Measurements from ENCODE around the gene IGFBP7. TPM values are rescaled to one million over a fixed set of nuclear protein-coding genes. Genes with fewer than 3 reads are reported as not detected.

The IGFBP7 gene
- total RNA-seq, 2 donors from 2014 or later, result 1.1 TPM; not detected in 1

GRCh38 chr4:57013543-57014120 is 96.6 kb downstream of the IGFBP7 start:
- H3K36me3 Mint-ChIP-seq (ENCODE audit: low read depth), result peaks cover 67% of the 10 kb centered on the region
- no peak for DNase-seq
- Histone ChIP-seq H3K4me1 (ENCODE audit: control insufficient read depth, insufficient read depth, low read length) (no peaks in the 10 kb centered on the region), H3K9me3 (ENCODE audit: control insufficient read depth, low read length) (no peaks in the 10 kb centered on the region), H3K9ac (ENCODE audit: extremely low read depth, low read length, poor library complexity, severe bottlenecking) (no peak overlapping the region), H3K4me3 (ENCODE audit: low read length) (no peak overlapping the region), H3K36me3 (ENCODE audit: control insufficient read depth, insufficient read depth, low read length) (peaks cover 79% of the 10 kb centered on the region), H3K27ac (ENCODE audit: low read depth, low read length) (no peak overlapping the region), H3K27me3 (ENCODE audit: control insufficient read depth, insufficient read depth, low read length, poor library complexity, severe bottlenecking) (no peaks in the 10 kb centered on the region)
- H3K4me1 Mint-ChIP-seq, result no peaks in the 10 kb centered on the region
- no peak for TF ChIP-seq CTCF (conservative IDR thresholded peaks at IDR 0.05)
- no peak overlapping the region for H3K27ac Mint-ChIP-seq
- H3K27me3 Mint-ChIP-seq (ENCODE audit: insufficient read depth), result no peaks in the 10 kb centered on the region
- no peak overlapping the region for H3K4me3 Mint-ChIP-seq
- WGBS, 2 experiments (ENCODE audit: insufficient coverage in 1 of 2, insufficient read length in 1 of 2), result 80 to 91% methylated on average over 1 to 4 of the region's 4 CpGs
- no peaks in the 10 kb centered on the region for H3K9me3 Mint-ChIP-seq

GRCh38 chr4:56999751-57000150 is 110.4 kb downstream of the IGFBP7 start:
- Histone ChIP-seq H3K9me3 (ENCODE audit: control insufficient read depth, low read length) (no peaks in the 10 kb centered on the region), H3K4me3 (ENCODE audit: low read length) (no peak overlapping the region), H3K4me1 (ENCODE audit: control insufficient read depth, insufficient read depth, low read length) (no peaks in the 10 kb centered on the region), H3K27me3 (ENCODE audit: control insufficient read depth, insufficient read depth, low read length, poor library complexity, severe bottlenecking) (no peaks in the 10 kb centered on the region), H3K27ac (ENCODE audit: low read depth, low read length) (no peak overlapping the region), H3K9ac (ENCODE audit: extremely low read depth, low read length, poor library complexity, severe bottlenecking) (no peak overlapping the region), H3K36me3 (ENCODE audit: control insufficient read depth, insufficient read depth, low read length) (peaks cover 76% of the 10 kb centered on the region)
- 94 to 100% methylated on average over 1 of the region's 1 CpG for WGBS, 2 experiments (ENCODE audit: insufficient coverage in 1 of 2, insufficient read length in 1 of 2)
- Mint-ChIP-seq H3K9me3 (no peaks in the 10 kb centered on the region), H3K4me1 (no peaks in the 10 kb centered on the region), H3K36me3 (ENCODE audit: low read depth) (peaks cover 66% of the 10 kb centered on the region), H3K27me3 (ENCODE audit: insufficient read depth) (no peaks in the 10 kb centered on the region), H3K4me3 (no peak overlapping the region), H3K27ac (no peak overlapping the region)
- DNase-seq, result no peak
- no peak for TF ChIP-seq CTCF (conservative IDR thresholded peaks at IDR 0.05)

- no peak for DNase-seq
- Histone ChIP-seq H3K9me3 (ENCODE audit: control insufficient read depth, low read length) (no peaks in the 10 kb centered on the region), H3K4me3 (ENCODE audit: low read length) (no peak overlapping the region), H3K9ac (ENCODE audit: extremely low read depth, low read length, poor library complexity, severe bottlenecking) (no peak overlapping the region), H3K4me1 (ENCODE audit: control insufficient read depth, insufficient read depth, low read length) (no peaks in the 10 kb centered on the region), H3K36me3 (ENCODE audit: control insufficient read depth, insufficient read depth, low read length) (peaks cover 77% of the 10 kb centered on the region), H3K27ac (ENCODE audit: low read depth, low read length) (no peak overlapping the region), H3K27me3 (ENCODE audit: control insufficient read depth, insufficient read depth, low read length, poor library complexity, severe bottlenecking) (no peaks in the 10 kb centered on the region)
- no peaks in the 10 kb centered on the region for H3K9me3 Mint-ChIP-seq
- no peak for TF ChIP-seq CTCF (conservative IDR thresholded peaks at IDR 0.05)
- H3K4me3 Mint-ChIP-seq, result no peak overlapping the region
- WGBS, 2 experiments (ENCODE audit: insufficient coverage in 1 of 2, insufficient read length in 1 of 2), result 96 to 98% methylated on average over 6 to 7 of the region's 7 CpGs
- no peak overlapping the region for H3K27ac Mint-ChIP-seq
- H3K27me3 Mint-ChIP-seq (ENCODE audit: insufficient read depth), result no peaks in the 10 kb centered on the region
- H3K36me3 Mint-ChIP-seq (ENCODE audit: low read depth), result peaks cover 61% of the 10 kb centered on the region
- H3K4me1 Mint-ChIP-seq, result peaks cover 16% of the 10 kb centered on the region
Measured at GRCh38 chr4:56995525-56995924, 114.7 kb downstream of the IGFBP7 start.
